Activated CD8-positive, alpha-beta memory T cell treated with anti-CD3 and anti-CD28 coated beads for 4 hours (primary cell): ENCODE data around the gene NUDT5.

Source experiments
- DNase-seq, 2 donors: peaks; one replicate each; pipeline ENCODE4 v3.0.0-alpha.2; 2020; ENCODE audit warnings: low read depth in 2 of 2

The NUDT5 gene

GRCh38 chr10:12165036-12165435 is 30.7 kb downstream of the NUDT5 start:
- no peak for DNase-seq

- no peak for DNase-seq
Measured at GRCh38 chr10:12164085-12164484, 31.6 kb downstream of the NUDT5 start.

GRCh38 chr10:12162927-12163326 is 32.8 kb downstream of the NUDT5 start:
- no peak for DNase-seq

GRCh38 chr10:12160664-12161063 is 35.0 kb downstream of the NUDT5 start:
- no peak for DNase-seq

- no peak for DNase-seq
Measured at GRCh38 chr10:12158111-12158510, 37.6 kb downstream of the NUDT5 start.

- DNase-seq = no peak
Measured at GRCh38 chr10:12156367-12157123, 39.1 kb downstream of the NUDT5 start.

GRCh38 chr10:12154516-12154915 is 41.2 kb downstream of the NUDT5 start:
- no peak for DNase-seq

GRCh38 chr10:12150163-12150562 is 45.5 kb downstream of the NUDT5 start:
- no peak for DNase-seq

GRCh38 chr10:12144538-12144937 is 51.2 kb downstream of the NUDT5 start:
- DNase-seq = no peak

GRCh38 chr10:12140038-12140437 is 55.7 kb downstream of the NUDT5 start:
- no peak for DNase-seq

- no peak for DNase-seq
Measured at GRCh38 chr10:12135631-12136030, 60.1 kb downstream of the NUDT5 start.

GRCh38 chr10:12130237-12130872 is 65.3 kb downstream of the NUDT5 start:
- DNase-seq = no peak

GRCh38 chr10:12129222-12130111 is 66.2 kb downstream of the NUDT5 start, which contains the start of gene SEC61A2:
Gene SEC61A2, plus strand, starts transcription at chr10:12129677. Its CDS starts 111 bp downstream, at chr10:12129788.
- DNase-seq = peak; percentile 92 to 95

- no peak for DNase-seq
Measured at GRCh38 chr10:12121673-12122072, 74.0 kb downstream of the NUDT5 start.
